Fibroblast of lung (primary cell): ENCODE results near the gene RUBCNL. TPM values are rescaled to one million over a fixed set of nuclear protein-coding genes. Genes with fewer than 3 reads are reported as not detected.

Experiments used
- DNase-seq, 2 donors: peaks; one replicate each; pipeline versions ENCODE4 v3.0.0 to v3.0.0-alpha.2; 2010; ENCODE audit warnings: low read depth in 2 of 2
- H2AFZ ChIP-seq: 2 replicates; pipeline ENCODE4 v1.5.1; 2012; ENCODE audit warnings: low read length, control low read depth, inconsistent platforms
- H3K27ac ChIP-seq: 2 replicates; pipeline ENCODE4 v1.5.1; 2011; ENCODE audit warnings: low read length, control low read depth; ENCODE audit not compliant: insufficient read depth
- H3K27me3 ChIP-seq: 2 replicates; pipeline ENCODE4 v1.5.1; 2011; ENCODE audit warnings: mild to moderate bottlenecking, low read length; ENCODE audit not compliant: control insufficient read depth, insufficient read depth
- H3K36me3 ChIP-seq: 2 replicates; pipeline ENCODE4 v1.5.1; 2011; ENCODE audit warnings: low read length; ENCODE audit not compliant: control insufficient read depth, insufficient read depth
- H3K4me1 ChIP-seq: 2 replicates; pipeline ENCODE4 v1.5.1; 2011; ENCODE audit warnings: low read length; ENCODE audit not compliant: control insufficient read depth, insufficient read depth; ENCODE audit errors: extremely low read depth
- H3K4me2 ChIP-seq: 2 replicates; pipeline ENCODE4 v1.5.1; 2011; ENCODE audit warnings: low read length, control low read depth; ENCODE audit not compliant: insufficient read depth; ENCODE audit errors: extremely low read depth
- H3K4me3 ChIP-seq, 4 experiments: fragments of 200-600 bp in 1 of 4; sonication (generic) in 1 of 4; replicated peaks in 1 of 4; 2 replicates each; pipeline ENCODE4 v1.5.1; 2011 to 2016; ENCODE audit warnings: low read length in 4 of 4, low read depth in 3 of 4, mild to moderate bottlenecking in 3 of 4, control low read depth in 2 of 4, inconsistent platforms in 1 of 4, mixed read lengths in 1 of 4; ENCODE audit not compliant: insufficient read depth in 1 of 4; ENCODE audit errors: control extremely low read depth in 1 of 4
- H3K79me2 ChIP-seq: 2 replicates; pipeline ENCODE4 v1.5.1; 2012; ENCODE audit warnings: mild to moderate bottlenecking, low read length, inconsistent platforms; ENCODE audit not compliant: control insufficient read depth, insufficient read depth
- H3K9ac ChIP-seq: 2 replicates; pipeline ENCODE4 v1.5.1; 2011; ENCODE audit warnings: mild to moderate bottlenecking, low read length, control low read depth; ENCODE audit not compliant: insufficient read depth
- H3K9me3 ChIP-seq: 2 replicates; pipeline ENCODE4 v1.5.1; 2012; ENCODE audit warnings: low read depth, low read length; ENCODE audit not compliant: control insufficient read depth, insufficient read depth
- H4K20me1 ChIP-seq: 2 replicates; pipeline ENCODE4 v1.5.1; 2011; ENCODE audit warnings: low read length; ENCODE audit not compliant: control insufficient read depth, insufficient read depth; ENCODE audit errors: extremely low read depth
- EZH2 ChIP-seq: IDR thresholded peaks from 2 replicates; pipeline ENCODE4 v1.5.1; 2012; ENCODE audit warnings: low read length, control low read depth, mild to moderate bottlenecking; ENCODE audit errors: missing control alignments
- polyA plus RNA-seq, 2 donors: library from polyadenylated mRNA; depleted of rRNA in 1 of 2; stranded (reverse) in 1 of 2; unstranded in 1 of 2; fragments of >200 nt; gene quantifications; 2 replicates each; pipeline ENCODE4 v1.2.1, GENCODE V29; 2011 to 2012; ENCODE audit warnings: missing spikeins in 1 of 2
- total RNA-seq: library from RNA; depleted of rRNA; stranded (reverse); fragments of >200 nt; gene quantifications from 2 replicates; pipeline ENCODE4 v1.2.1, GENCODE V29; 2014
- TF ChIP-seq, protein P1 (sequence below), 2 donors: IDR thresholded peaks in 1 of 2; conservative IDR thresholded peaks in 1 of 2; 1 replicate in 1 of 2; 2 replicates in 1 of 2; pipeline ENCODE4 v1.5.1; 2011 to 2012; ENCODE audit warnings: low read length in 2 of 2, control low read depth in 1 of 2, inconsistent platforms in 1 of 2, low read depth in 1 of 2, mild to moderate bottlenecking in 1 of 2

Gene RUBCNL
- total and polyA plus RNA-seq, 2 donors (not counting 1 experiment from before 2014, with no cell fraction given) = 0.70 to 3.6 TPM

DNA sequence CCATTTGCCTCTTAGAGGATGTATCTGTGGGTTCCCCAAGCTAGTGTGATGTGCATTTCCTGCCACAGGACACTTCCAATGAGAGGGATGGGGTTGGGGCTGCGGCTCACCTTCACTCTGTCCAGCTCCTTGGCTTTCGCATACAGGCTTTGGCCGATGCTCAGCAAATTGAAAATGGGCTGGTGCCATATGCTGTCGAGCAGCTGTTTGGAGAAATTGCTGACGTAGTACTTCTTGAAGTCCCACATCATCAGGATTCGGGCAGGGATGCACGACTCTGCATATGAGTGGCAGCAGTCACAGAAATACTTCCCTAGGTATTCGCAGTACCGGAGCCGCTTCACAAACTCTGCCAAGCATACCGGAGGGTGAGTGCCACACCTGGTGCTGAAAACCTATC lies 37.0 kb downstream of the RUBCNL start:
- H3K9me3 ChIP-seq = no peaks in the 10 kb centered on the region
- no peak for TF ChIP-seq EZH2
- TF ChIP-seq, protein P1, sequence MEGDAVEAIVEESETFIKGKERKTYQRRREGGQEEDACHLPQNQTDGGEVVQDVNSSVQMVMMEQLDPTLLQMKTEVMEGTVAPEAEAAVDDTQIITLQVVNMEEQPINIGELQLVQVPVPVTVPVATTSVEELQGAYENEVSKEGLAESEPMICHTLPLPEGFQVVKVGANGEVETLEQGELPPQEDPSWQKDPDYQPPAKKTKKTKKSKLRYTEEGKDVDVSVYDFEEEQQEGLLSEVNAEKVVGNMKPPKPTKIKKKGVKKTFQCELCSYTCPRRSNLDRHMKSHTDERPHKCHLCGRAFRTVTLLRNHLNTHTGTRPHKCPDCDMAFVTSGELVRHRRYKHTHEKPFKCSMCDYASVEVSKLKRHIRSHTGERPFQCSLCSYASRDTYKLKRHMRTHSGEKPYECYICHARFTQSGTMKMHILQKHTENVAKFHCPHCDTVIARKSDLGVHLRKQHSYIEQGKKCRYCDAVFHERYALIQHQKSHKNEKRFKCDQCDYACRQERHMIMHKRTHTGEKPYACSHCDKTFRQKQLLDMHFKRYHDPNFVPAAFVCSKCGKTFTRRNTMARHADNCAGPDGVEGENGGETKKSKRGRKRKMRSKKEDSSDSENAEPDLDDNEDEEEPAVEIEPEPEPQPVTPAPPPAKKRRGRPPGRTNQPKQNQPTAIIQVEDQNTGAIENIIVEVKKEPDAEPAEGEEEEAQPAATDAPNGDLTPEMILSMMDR (conservative IDR thresholded peaks at IDR 0.05 in 1 of 2, IDR thresholded peaks at IDR 0.05 in 1 of 2; ENCODE audit: low read depth in 1 of 2, low read length in 2 of 2) = no peak
- no peak overlapping the region for H3K9ac ChIP-seq
- no peak overlapping the region for H3K4me3 ChIP-seq
- no peaks in the 10 kb centered on the region for H4K20me1 ChIP-seq
- no peaks in the 10 kb centered on the region for H3K79me2 ChIP-seq
- no peak overlapping the region for H3K27ac ChIP-seq
- no peaks in the 10 kb centered on the region for H3K36me3 ChIP-seq
- no peak overlapping the region for H3K4me2 ChIP-seq
- no peak overlapping the region for H2AFZ ChIP-seq
- H3K27me3 ChIP-seq = no peaks in the 10 kb centered on the region
- H3K4me1 ChIP-seq = no peaks in the 10 kb centered on the region
- no peak for DNase-seq

- TF ChIP-seq, protein P1 (conservative IDR thresholded peaks at IDR 0.05 in 1 of 2, IDR thresholded peaks at IDR 0.05 in 1 of 2; ENCODE audit: low read depth in 1 of 2, low read length in 2 of 2) = no peak
- TF ChIP-seq EZH2 = no peak
- no peak overlapping the region for H3K27ac ChIP-seq
- H3K4me3 ChIP-seq = no peak overlapping the region
- no peak overlapping the region for H2AFZ ChIP-seq
- no peak overlapping the region for H3K4me2 ChIP-seq
- H3K9me3 ChIP-seq = no peaks in the 10 kb centered on the region
- H3K4me1 ChIP-seq = no peaks in the 10 kb centered on the region
- H3K36me3 ChIP-seq = no peaks in the 10 kb centered on the region
- peak in 1 of 2 donors; percentile 23 for DNase-seq
- H3K9ac ChIP-seq = no peak overlapping the region
- H4K20me1 ChIP-seq = no peaks in the 10 kb centered on the region
- no peaks in the 10 kb centered on the region for H3K79me2 ChIP-seq
- H3K27me3 ChIP-seq = no peaks in the 10 kb centered on the region
These were observed 38.1 kb downstream of the RUBCNL start for GRCh38 chr13:46348961-46349360.

- Histone ChIP-seq H3K36me3 (no peaks in the 10 kb centered on the region), H3K79me2 (no peaks in the 10 kb centered on the region), H3K27me3 (no peaks in the 10 kb centered on the region), H3K9ac (no peak overlapping the region), H3K9me3 (no peaks in the 10 kb centered on the region), H3K4me1 (no peaks in the 10 kb centered on the region), H2AFZ (no peak overlapping the region), H3K4me3 (no peak overlapping the region), H4K20me1 (no peaks in the 10 kb centered on the region), H3K27ac (no peak overlapping the region), H3K4me2 (no peak overlapping the region)
- DNase-seq = no peak
- no peak for TF ChIP-seq EZH2
- TF ChIP-seq, protein P1 (conservative IDR thresholded peaks at IDR 0.05 in 1 of 2, IDR thresholded peaks at IDR 0.05 in 1 of 2; ENCODE audit: low read depth in 1 of 2, low read length in 2 of 2) = no peak
These were observed 39.8 kb downstream of the RUBCNL start for GRCh38 chr13:46347277-46347676.
